ENCODE data around the gene TNRC6C. TPM values are rescaled to one million over a fixed set of nuclear protein-coding genes. Genes with fewer than 3 reads are reported as not detected.

TNRC6C gene
- total and polyA plus RNA-seq, 2 experiments from 2014 or later, result 4.2 to 5.6 TPM

- H3K9me2 ChIP-seq (replicated peaks; ENCODE audit: insufficient read depth), result no peaks in the 10 kb centered on the region
- H3K79me2 ChIP-seq, result no peaks in the 10 kb centered on the region
- H3K9me3 ChIP-seq (ENCODE audit: low read depth), result no peaks in the 10 kb centered on the region
- H3K4me1 ChIP-seq (ENCODE audit: insufficient read depth), result peaks cover 12% of the 10 kb centered on the region
- no peaks in the 10 kb centered on the region for H4K20me1 ChIP-seq (ENCODE audit: insufficient read depth, poor library complexity, severe bottlenecking)
- no peak overlapping the region for H3K4me3 ChIP-seq
- H3K4me2 ChIP-seq, result no peak overlapping the region
- H3K27ac ChIP-seq, result no peak overlapping the region
- no peaks in the 10 kb centered on the region for H3K36me3 ChIP-seq (replicated peaks; ENCODE audit: insufficient read depth, low read depth)
- peaks cover 11% of the 10 kb centered on the region for H3K27me3 ChIP-seq
- 64% methylated on average over 36 of the region's 39 CpGs for WGBS (ENCODE audit: low lambda C conversion rate, missing lambda C conversion rate)
- H2AFZ ChIP-seq, result no peak overlapping the region
- TF ChIP-seq EZH2 (IDR thresholded peaks at IDR 0.05; ENCODE audit: borderline replicate concordance) (no peak), CTCF (IDR thresholded peaks at IDR 0.05; ENCODE audit: poor library complexity) (peak; percentile 45), EZH2phosphoT487 (IDR thresholded peaks at IDR 0.05; ENCODE audit: low read depth, severe bottlenecking, unreplicated experiment) (no peak)
- DNase-seq (ENCODE audit: low spot score), result peak; percentile 57
Measured at GRCh38 chr17:78133971-78134898, 175.7 kb downstream of the TNRC6C start.

GRCh38 chr17:78134899-78135385, 176.4 kb downstream of the TNRC6C start:
- WGBS (ENCODE audit: low lambda C conversion rate, missing lambda C conversion rate), result 85% methylated on average over 9 of the region's 9 CpGs
- H3K36me3 ChIP-seq (replicated peaks; ENCODE audit: insufficient read depth, low read depth), result no peaks in the 10 kb centered on the region
- peaks cover 12% of the 10 kb centered on the region for H3K4me1 ChIP-seq (ENCODE audit: insufficient read depth)
- no peak overlapping the region for H2AFZ ChIP-seq
- no peaks in the 10 kb centered on the region for H4K20me1 ChIP-seq (ENCODE audit: insufficient read depth, poor library complexity, severe bottlenecking)
- H3K9me2 ChIP-seq (replicated peaks; ENCODE audit: insufficient read depth), result no peaks in the 10 kb centered on the region
- H3K9me3 ChIP-seq (ENCODE audit: low read depth), result no peaks in the 10 kb centered on the region
- H3K4me3 ChIP-seq, result no peak overlapping the region
- no peak overlapping the region for H3K4me2 ChIP-seq
- peaks cover 11% of the 10 kb centered on the region for H3K27me3 ChIP-seq
- no peak overlapping the region for H3K27ac ChIP-seq
- no peaks in the 10 kb centered on the region for H3K79me2 ChIP-seq
- DNase-seq (ENCODE audit: low spot score), result no peak
- TF ChIP-seq EZH2phosphoT487 (IDR thresholded peaks at IDR 0.05; ENCODE audit: low read depth, severe bottlenecking, unreplicated experiment), result no peak
- no peak for TF ChIP-seq EZH2 (IDR thresholded peaks at IDR 0.05; ENCODE audit: borderline replicate concordance)
- no peak for TF ChIP-seq CTCF (IDR thresholded peaks at IDR 0.05; ENCODE audit: poor library complexity)

- Histone ChIP-seq H3K4me2 (no peak overlapping the region), H3K4me1 (ENCODE audit: insufficient read depth) (peaks cover 12% of the 10 kb centered on the region), H3K27me3 (peaks cover 7% of the 10 kb centered on the region), H3K27ac (no peak overlapping the region), H3K79me2 (no peaks in the 10 kb centered on the region), H2AFZ (no peak overlapping the region), H3K4me3 (no peak overlapping the region), H3K9me3 (ENCODE audit: low read depth) (no peaks in the 10 kb centered on the region), H3K36me3 (replicated peaks; ENCODE audit: insufficient read depth, low read depth) (no peaks in the 10 kb centered on the region), H4K20me1 (ENCODE audit: insufficient read depth, poor library complexity, severe bottlenecking) (no peaks in the 10 kb centered on the region), H3K9me2 (replicated peaks; ENCODE audit: insufficient read depth) (no peaks in the 10 kb centered on the region)
- 93% methylated on average over 9 of the region's 9 CpGs for WGBS (ENCODE audit: low lambda C conversion rate, missing lambda C conversion rate)
- TF ChIP-seq EZH2phosphoT487 (IDR thresholded peaks at IDR 0.05; ENCODE audit: low read depth, severe bottlenecking, unreplicated experiment) (no peak), EZH2 (IDR thresholded peaks at IDR 0.05; ENCODE audit: borderline replicate concordance) (no peak), CTCF (IDR thresholded peaks at IDR 0.05; ENCODE audit: poor library complexity) (no peak)
- no peak for DNase-seq (ENCODE audit: low spot score)
Measured at GRCh38 chr17:78135858-78136500, 177.5 kb downstream of the TNRC6C start.

Measured in hepatocyte (in vitro differentiated cells).